IMR-90 (cell line): ENCODE data around the gene SH3RF1. TPM values are rescaled to one million over a fixed set of nuclear protein-coding genes. Genes with fewer than 3 reads are reported as not detected.

Experiments
- ATAC-seq: fragments of 200-7000 bp; cut with Tn5 transposase; 2 replicates; pipeline ENCODE4 v1.9.1; 2020; ENCODE audit warnings: low read depth, mild to moderate bottlenecking, moderate library complexity
- BruUV-seq: library from RNA; stranded (reverse); fragments of 400-500 nt; replicated peaks from 2 replicates; lab custom pipeline; 2021; lab: Mats Ljungman, UMichigan
- CTCF ChIA-PET: fragments of 300-600 bp; formaldehyde crosslinking; extraction: SDS; loops from one replicate; lab custom pipeline; 2021; ENCODE audit warnings: antibody characterized with exemption; lab: Yijun Ruan, JAX
- POLR2A ChIA-PET: fragments of 300-600 bp; sonication (Branson Sonifier 250); formaldehyde crosslinking; loops from one replicate; lab custom pipeline; 2022; ENCODE audit warnings: antibody characterized with exemption; ENCODE audit not compliant: unreplicated experiment; lab: Charles Lee
- DNase-seq: peaks from one replicate; pipeline ENCODE4 v3.0.0; 2013
- H2AFZ ChIP-seq: replicated peaks from 2 replicates; pipeline ENCODE3; 2013; ENCODE audit warnings: low read length, mild to moderate bottlenecking; ENCODE audit not compliant: poor library complexity
- H2AK5ac ChIP-seq: 2 replicates; pipeline ENCODE4 v1.6.1; 2013; ENCODE audit warnings: low read depth, low read length, inconsistent platforms
- H2AK9ac ChIP-seq: replicated peaks from 2 replicates; pipeline ENCODE3; 2013; ENCODE audit warnings: mild to moderate bottlenecking, low read depth, low read length, moderate library complexity; ENCODE audit not compliant: poor library complexity
- H2BK120ac ChIP-seq: 2 replicates; pipeline ENCODE4 v1.6.1; 2013; ENCODE audit warnings: low read depth, low read length, inconsistent platforms
- H2BK15ac ChIP-seq: 3 replicates; pipeline ENCODE4 v1.6.1; 2013; ENCODE audit warnings: low read depth, low read length, inconsistent platforms
- H2BK20ac ChIP-seq: 2 replicates; pipeline ENCODE4 v1.6.1; 2013; ENCODE audit warnings: low read depth, mild to moderate bottlenecking, inconsistent platforms, low read length, moderate library complexity
- H2BK5ac ChIP-seq: 2 replicates; pipeline ENCODE4 v1.6.1; 2013; ENCODE audit warnings: mild to moderate bottlenecking, low read depth, low read length, inconsistent platforms; ENCODE audit not compliant: poor library complexity, severe bottlenecking
- H3K14ac ChIP-seq: replicated peaks from 2 replicates; pipeline ENCODE4 v1.6.1; 2013; ENCODE audit warnings: low read depth, low read length, inconsistent platforms
- H3K18ac ChIP-seq: 2 replicates; pipeline ENCODE4 v1.6.1; 2013; ENCODE audit warnings: low read depth, low read length, control low read depth
- H3K23ac ChIP-seq: 2 replicates; pipeline ENCODE4 v1.6.1; 2013; ENCODE audit warnings: low read depth, low read length, inconsistent platforms
- H3K27ac ChIP-seq: 2 replicates; pipeline ENCODE4 v1.5.1; 2013; ENCODE audit warnings: mild to moderate bottlenecking, control low read depth, low read length; ENCODE audit not compliant: insufficient read depth
- H3K27me3 ChIP-seq: 2 replicates; pipeline ENCODE4 v1.6.1; 2013; ENCODE audit warnings: low read length; ENCODE audit not compliant: control insufficient read depth, insufficient read depth
- H3K36me3 ChIP-seq: 2 replicates; pipeline ENCODE4 v1.6.1; 2013; ENCODE audit warnings: low read length, mixed read lengths; ENCODE audit not compliant: control insufficient read depth, insufficient read depth
- H3K4ac ChIP-seq: 2 replicates; pipeline ENCODE4 v1.6.1; 2013; ENCODE audit warnings: low read depth, low read length, inconsistent platforms
- H3K4me1 ChIP-seq: 2 replicates; pipeline ENCODE4 v1.6.1; 2013; ENCODE audit warnings: low read length, mixed read lengths; ENCODE audit not compliant: control insufficient read depth, insufficient read depth
- H3K4me2 ChIP-seq: 2 replicates; pipeline ENCODE4 v1.6.1; 2013; ENCODE audit warnings: low read depth, mild to moderate bottlenecking, control low read depth, low read length, moderate library complexity
- H3K4me3 ChIP-seq: 2 replicates; pipeline ENCODE4 v1.5.1; 2013; ENCODE audit warnings: low read depth, mild to moderate bottlenecking, control low read depth, low read length, moderate library complexity; ENCODE audit not compliant: insufficient read depth
- H3K56ac ChIP-seq: 2 replicates; pipeline ENCODE4 v1.6.1; 2013; ENCODE audit warnings: low read length, inconsistent platforms; ENCODE audit not compliant: insufficient read depth; ENCODE audit errors: extremely low read depth
- H3K79me1 ChIP-seq, 2 experiments: 2 replicates each; pipeline ENCODE4 v1.6.1; 2013; ENCODE audit warnings: low read length in 2 of 2, inconsistent platforms in 1 of 2, low read depth in 1 of 2
- H3K9ac ChIP-seq: 2 replicates; pipeline ENCODE4 v1.6.1; 2013; ENCODE audit warnings: low read depth, low read length, control low read depth
- H3K9me1 ChIP-seq: 2 replicates; pipeline ENCODE4 v1.6.1; 2013; ENCODE audit warnings: low read length, inconsistent platforms; ENCODE audit not compliant: insufficient read depth
- H3K9me3 ChIP-seq: 2 replicates; pipeline ENCODE4 v1.6.1; 2013; ENCODE audit warnings: low read length; ENCODE audit not compliant: control insufficient read depth, insufficient read depth
- H4K20me1 ChIP-seq: 2 replicates; pipeline ENCODE4 v1.6.1; 2013; ENCODE audit warnings: low read length, inconsistent platforms; ENCODE audit not compliant: insufficient read depth
- H4K5ac ChIP-seq: 2 replicates; pipeline ENCODE4 v1.6.1; 2013; ENCODE audit warnings: mild to moderate bottlenecking, low read depth, low read length, control low read depth
- H4K8ac ChIP-seq, 2 experiments: 2 replicates each; pipeline ENCODE4 v1.6.1; 2013; ENCODE audit warnings: low read depth in 2 of 2, low read length in 2 of 2, control low read depth in 1 of 2, inconsistent platforms in 1 of 2
- H4K91ac ChIP-seq: 2 replicates; pipeline ENCODE4 v1.6.1; 2013; ENCODE audit warnings: low read depth, low read length, inconsistent platforms; ENCODE audit not compliant: insufficient read depth
- BHLHE40 ChIP-seq: fragments of 150-350 bp; IDR thresholded peaks from 2 replicates; pipeline ENCODE4 v1.6.1; 2016; ENCODE audit warnings: mild to moderate bottlenecking, low read depth, low read length
- CEBPB ChIP-seq: IDR thresholded peaks from 2 replicates; pipeline ENCODE4 v1.6.1; 2012; ENCODE audit warnings: low read depth, low read length, improper control_type of control experiment
- FOS ChIP-seq: fragments of 150-350 bp; IDR thresholded peaks from 2 replicates; pipeline ENCODE4 v1.6.1; 2016; ENCODE audit warnings: low read depth, low read length
- MAFK ChIP-seq: IDR thresholded peaks from 2 replicates; pipeline ENCODE4 v1.6.1; 2012; ENCODE audit warnings: low read depth, low read length, improper control_type of control experiment
- MAZ ChIP-seq: IDR thresholded peaks from 2 replicates; pipeline ENCODE4 v1.6.1; 2012; ENCODE audit warnings: low read depth, mild to moderate bottlenecking, low read length, improper control_type of control experiment, moderate library complexity, borderline replicate concordance
- MXI1 ChIP-seq: IDR thresholded peaks from 2 replicates; pipeline ENCODE4 v1.6.1; 2012; ENCODE audit warnings: low read depth, mild to moderate bottlenecking, low read length, moderate library complexity, borderline replicate concordance
- POLR2A ChIP-seq: IDR thresholded peaks from 2 replicates; pipeline ENCODE4 v1.6.1; 2012; ENCODE audit warnings: mild to moderate bottlenecking, low read depth, low read length
- RFX5 ChIP-seq: IDR thresholded peaks from 2 replicates; pipeline ENCODE4 v1.8.0; 2012; ENCODE audit warnings: low read depth, mild to moderate bottlenecking, low read length, moderate library complexity
- SMC3 ChIP-seq: fragments of 150-350 bp; IDR thresholded peaks from 2 replicates; pipeline ENCODE4 v1.6.1; 2016; ENCODE audit warnings: low read depth, mild to moderate bottlenecking, antibody characterized with exemption, low read length, moderate library complexity
- WGBS, 2 experiments: methylation state at CpG; one replicate each; pipeline versions ENCODE4 v1.1.5 to v1.1.7; 2013; ENCODE audit warnings: missing lambda C conversion rate in 2 of 2; ENCODE audit not compliant: insufficient read length in 1 of 2; ENCODE audit errors: extremely low coverage in 2 of 2; 5-methylcytosine and 5-hydroxymethylcytosine counted together
- dilution Hi-C: fragments of 300-500 bp; cut with HindIII; formaldehyde crosslinking; loops from one replicate; pipeline ENCODE4 v1.14.3; 2018; ENCODE audit warnings: low sequenced_read_pairs; ENCODE audit not compliant: unreplicated experiment
- in situ Hi-C: fragments of 300-500 bp; cut with MboI; formaldehyde crosslinking; loops from 3 replicates; pipeline ENCODE4 v1.14.3; 2019; ENCODE audit warnings: low sequenced_read_pairs, inconsistent platforms, mixed read lengths
- intact Hi-C: fragments of 100-400 bp; cut with micrococcal nuclease; formaldehyde crosslinking; loops from 2 replicates; pipeline ENCODE4 v1.10.0; 2022
- polyA plus RNA-seq, 3 experiments: library from polyadenylated mRNA; depleted of rRNA; stranded (reverse); fragments of >200 nt; gene quantifications; 2 replicates each; pipeline ENCODE4 v1.2.3, GENCODE V29; 2012; ENCODE audit warnings: low replicate concordance in 1 of 3
- total RNA-seq: library from RNA; depleted of rRNA; stranded (reverse); fragments of >200 nt; gene quantifications from 2 replicates; pipeline ENCODE4 v1.2.3, GENCODE V29; 2012

The SH3RF1 gene
- total and polyA plus RNA-seq, 2 of the 4 experiments (the other 2 are of a cell fraction) = 22.0 to 29.8 TPM

DNA sequence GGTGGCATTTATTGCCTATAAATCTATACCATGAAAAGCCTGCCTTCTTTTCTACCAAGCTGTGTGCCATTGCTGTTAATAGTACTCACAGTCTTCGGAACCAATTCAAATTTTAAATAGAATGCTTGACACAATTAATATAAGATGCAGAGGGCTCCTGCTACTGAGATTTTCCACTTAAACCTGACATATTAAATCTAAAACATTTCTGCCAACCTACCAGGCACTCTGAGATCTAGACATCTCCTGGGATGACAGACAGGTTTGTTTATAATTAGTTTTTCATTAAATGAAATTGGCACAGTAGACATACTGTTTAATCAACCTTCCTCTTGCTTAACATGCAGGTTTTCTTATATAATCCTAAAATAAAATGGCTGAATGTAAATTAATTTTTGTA is 143.4 kb downstream of the SH3RF1 start:
- peaks cover 33 to 46% of the 10 kb centered on the region in 2 experiments for H3K79me1 ChIP-seq
- no peak overlapping the region for H4K91ac ChIP-seq
- no peak overlapping the region for H2BK15ac ChIP-seq
- no TSS peak for BruUV-seq
- dilution Hi-C loops (no loop called here), in situ Hi-C loops (no loop called here), intact Hi-C loops (no loop called here)
- H3K56ac ChIP-seq = no peak overlapping the region
- H4K5ac ChIP-seq = no peak overlapping the region
- no peak overlapping the region for H2AFZ ChIP-seq
- no peaks in the 10 kb centered on the region for H3K27me3 ChIP-seq
- H2BK120ac ChIP-seq = no peak overlapping the region
- no peak overlapping the region for H3K27ac ChIP-seq
- ATAC-seq (no peak), DNase-seq (no peak)
- peaks cover 6% of the 10 kb centered on the region for H3K4me1 ChIP-seq
- H3K4ac ChIP-seq = no peak overlapping the region
- peaks cover 8% of the 10 kb centered on the region for H3K9me1 ChIP-seq
- ChIA-PET CTCF (no interaction called here), POLR2A (interaction anchor here (0.6 kb wide), 1 partner anchor 14 kb away, joined by 7 read pairs; no protein-coding TSS in a partner anchor)
- H3K18ac ChIP-seq = no peak overlapping the region
- no peak overlapping the region for H2BK20ac ChIP-seq
- no peak overlapping the region for H3K9ac ChIP-seq
- H3K36me3 ChIP-seq = peaks cover 24% of the 10 kb centered on the region
- H3K4me2 ChIP-seq = no peak overlapping the region
- no peak overlapping the region for H3K4me3 ChIP-seq
- no peak overlapping the region for H3K23ac ChIP-seq
- H2BK5ac ChIP-seq = no peak overlapping the region
- TF ChIP-seq MAFK (no peak), FOS (no peak), CEBPB (no peak), SMC3 (no peak), POLR2A (no peak), BHLHE40 (no peak), MXI1 (no peak), MAZ (no peak), RFX5 (no peak)
- H3K14ac ChIP-seq = no peak overlapping the region
- H2AK9ac ChIP-seq = no peak overlapping the region
- WGBS, 2 experiments = no CpG with 5 or more reads among the region's 1 CpG
- no peaks in the 10 kb centered on the region for H3K9me3 ChIP-seq
- no peaks in the 10 kb centered on the region for H4K20me1 ChIP-seq
- H4K8ac ChIP-seq = no peak overlapping the region
- H2AK5ac ChIP-seq = no peak overlapping the region
